GM21619 (cell line): ENCODE measurements around the gene KIAA0825.

Source experiments
- ATAC-seq: cut with Tn5 transposase; IDR thresholded peaks from one replicate; pipeline ENCODE4 v1.9.1; 2021; ENCODE audit not compliant: unreplicated experiment

Gene KIAA0825

GRCh38 chr5:94508461-94509148 is 109.8 kb downstream of the KIAA0825 start:
- no peak for ATAC-seq

GRCh38 chr5:94505327-94506068 is 112.9 kb downstream of the KIAA0825 start:
- ATAC-seq = no peak

GRCh38 chr5:94503677-94504076 is 114.7 kb downstream of the KIAA0825 start:
- no peak for ATAC-seq

- ATAC-seq = no peak
Observed at GRCh38 chr5:94501365-94501764, 117.0 kb downstream of the KIAA0825 start.

DNA sequence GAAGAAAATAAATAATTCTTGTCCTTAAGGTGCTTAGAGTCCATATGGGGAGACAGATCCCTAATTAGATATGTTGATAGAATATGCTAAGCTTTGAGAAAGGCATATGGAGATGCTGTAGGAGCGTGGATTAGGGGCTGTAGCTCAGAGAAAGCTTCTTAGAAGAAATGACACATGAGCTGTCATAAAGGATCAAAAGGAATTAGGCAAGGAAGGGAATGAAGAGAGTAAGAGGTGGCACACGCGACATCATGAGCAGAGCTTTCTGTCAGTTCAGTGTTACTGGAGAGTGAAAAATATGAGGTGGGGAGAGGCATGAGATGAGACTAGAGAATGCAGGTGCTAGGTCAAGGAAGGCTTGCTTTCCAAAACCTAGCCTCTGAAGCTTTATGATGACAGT is 118.6 kb downstream of the KIAA0825 start:
- ATAC-seq = no peak

GRCh38 chr5:94498199-94498598 is 120.2 kb downstream of the KIAA0825 start:
- no peak for ATAC-seq

- ATAC-seq = no peak
Observed at GRCh38 chr5:94485067-94485466, 133.3 kb downstream of the KIAA0825 start.

- no peak for ATAC-seq
Observed at GRCh38 chr5:94481059-94481458, 137.3 kb downstream of the KIAA0825 start.

DNA sequence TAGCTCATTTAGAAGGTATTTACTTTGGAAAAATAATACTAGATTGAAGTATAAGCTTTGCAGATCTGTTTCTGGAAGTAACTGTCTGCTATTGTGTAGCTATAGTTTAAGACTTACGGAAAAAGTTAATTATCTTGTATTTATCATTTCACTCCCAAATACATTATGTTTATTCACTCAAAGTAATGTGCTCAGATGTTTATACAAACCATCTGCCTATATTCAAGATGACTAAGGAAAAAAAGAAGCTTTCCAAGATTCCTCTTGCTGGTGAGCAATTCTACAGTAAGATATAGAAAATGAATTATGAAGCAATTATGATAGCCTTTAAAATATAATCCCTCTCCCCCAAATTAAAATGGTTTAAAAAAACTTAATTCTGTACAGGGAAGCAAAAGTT is 137.9 kb downstream of the KIAA0825 start:
- ATAC-seq = no peak

DNA sequence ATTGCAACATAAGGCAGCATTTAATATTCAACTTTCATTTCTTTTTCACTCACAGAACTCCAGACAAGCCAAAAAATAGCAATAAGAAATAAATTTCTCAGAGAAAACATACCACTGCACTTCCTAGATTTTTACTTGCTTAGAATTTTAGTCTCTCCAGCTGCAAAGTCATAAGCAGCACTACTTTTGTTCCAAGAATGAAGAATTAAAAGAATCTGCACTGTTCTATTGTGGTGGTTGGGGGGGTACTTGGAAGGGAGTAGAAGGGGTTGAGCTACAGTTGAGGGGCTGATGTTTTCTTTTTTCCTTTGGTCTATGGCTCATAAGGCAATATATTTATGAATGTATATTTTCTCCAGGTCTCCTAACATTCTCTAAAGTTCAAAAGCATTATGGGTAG is 144.5 kb downstream of the KIAA0825 start:
- ATAC-seq = no peak

- ATAC-seq = no peak
Observed at GRCh38 chr5:94471521-94471920, 146.9 kb downstream of the KIAA0825 start.

GRCh38 chr5:94470802-94471201 is 147.6 kb downstream of the KIAA0825 start:
- no peak for ATAC-seq

- ATAC-seq = no peak
Observed at GRCh38 chr5:94469894-94470329, 148.5 kb downstream of the KIAA0825 start.

DNA sequence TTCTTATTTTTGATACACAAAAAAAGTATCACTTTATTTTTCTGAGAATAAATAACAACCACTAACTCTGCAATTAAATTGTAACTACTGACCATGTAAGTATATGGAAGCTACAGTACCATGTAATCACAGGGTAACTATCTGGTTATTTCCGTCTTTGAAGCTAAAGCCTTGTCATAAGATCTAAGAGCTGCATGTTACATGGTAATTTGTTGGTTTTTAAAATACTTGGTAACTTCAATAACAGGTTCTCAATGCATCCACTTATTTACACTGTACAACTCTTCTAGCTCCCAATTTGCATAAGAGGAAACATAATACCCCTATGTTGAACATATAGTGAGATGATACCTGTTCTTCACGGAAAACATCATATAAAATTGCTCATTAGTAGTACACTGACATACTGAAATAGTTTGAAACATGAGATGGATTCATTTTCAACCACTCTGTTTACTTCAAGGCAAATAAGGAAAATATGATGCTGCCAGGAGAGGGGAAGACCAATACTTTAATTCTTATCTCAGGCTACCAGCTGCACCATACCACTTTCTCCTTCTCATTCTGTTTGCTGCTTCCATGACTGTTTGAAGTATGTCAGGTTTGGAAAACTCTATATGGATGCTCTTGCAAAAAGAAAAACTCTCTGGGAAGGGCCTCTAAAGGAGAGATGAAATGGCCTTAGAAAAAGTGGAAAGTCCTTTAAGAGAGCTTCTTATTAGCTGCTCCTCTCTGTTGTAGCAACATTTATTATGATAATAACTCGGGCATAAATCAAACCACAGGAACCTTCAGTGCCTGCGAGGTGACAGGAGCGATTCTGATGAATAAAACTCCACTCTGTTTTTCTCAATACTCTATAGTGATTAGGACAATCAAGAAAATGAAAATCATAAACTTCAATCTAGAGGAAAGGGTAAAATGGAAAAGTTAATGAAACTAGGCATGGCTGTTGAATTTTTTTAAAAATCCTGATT is 150.2 kb downstream of the KIAA0825 start:
- no peak for ATAC-seq

DNA sequence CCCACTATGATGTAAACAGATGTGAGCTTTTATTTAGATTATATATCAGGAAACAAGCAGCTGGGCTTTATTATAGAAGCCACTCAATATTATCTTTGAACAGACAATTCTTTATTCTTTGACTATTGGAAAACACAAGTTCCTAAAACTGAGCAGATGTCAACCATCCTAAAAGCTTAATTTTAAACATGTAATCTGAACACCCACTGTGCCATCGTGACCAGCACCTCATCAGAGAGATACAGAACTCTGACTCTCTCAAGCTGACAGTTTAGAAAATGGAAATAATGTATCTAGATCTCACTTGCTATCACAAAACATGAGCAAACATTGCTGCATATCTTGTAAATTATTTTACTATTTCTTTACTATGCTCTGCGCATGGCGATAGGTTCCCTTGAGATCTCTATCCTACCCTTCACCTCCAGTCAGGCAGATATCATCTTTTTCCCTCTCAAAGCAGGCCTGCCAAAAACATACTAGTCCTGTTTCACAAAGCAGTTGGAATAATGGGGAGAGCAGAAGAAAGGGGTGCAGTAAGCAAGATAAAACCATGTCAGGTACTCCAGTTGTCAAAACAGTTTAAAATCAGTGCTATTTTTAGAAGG is 151.0 kb downstream of the KIAA0825 start:
- no peak for ATAC-seq

GRCh38 chr5:94463739-94464138 is 154.7 kb downstream of the KIAA0825 start:
- no peak for ATAC-seq

GRCh38 chr5:94461131-94461530 is 157.3 kb downstream of the KIAA0825 start:
- no peak for ATAC-seq

GRCh38 chr5:94459915-94460314 is 158.5 kb downstream of the KIAA0825 start:
- no peak for ATAC-seq

- ATAC-seq = no peak
Observed at GRCh38 chr5:94457788-94458187, 160.6 kb downstream of the KIAA0825 start.

GRCh38 chr5:94445726-94446125 is 172.7 kb downstream of the KIAA0825 start:
- no peak for ATAC-seq

DNA sequence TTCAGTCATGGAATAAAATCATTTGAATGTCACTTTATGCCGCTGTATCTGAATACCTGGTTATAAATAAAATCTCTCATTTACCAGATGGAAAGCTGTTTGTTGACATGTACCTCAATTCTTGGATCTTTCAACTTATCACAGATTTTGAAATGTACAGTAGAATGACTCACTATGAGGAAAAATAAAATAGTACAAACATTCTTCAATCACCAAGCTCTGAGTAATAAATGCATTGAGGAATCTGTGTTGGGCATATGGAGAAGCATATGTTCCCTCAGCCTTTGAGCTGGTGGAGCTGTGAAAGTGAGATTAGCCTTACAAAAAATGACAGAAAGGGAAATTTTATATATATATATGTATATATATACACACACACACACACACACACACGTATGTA is 175.4 kb downstream of the KIAA0825 start:
- ATAC-seq = no peak
